Neuronal stem cell (in vitro differentiated cells): ENCODE measurements around the gene TBC1D22A.
"Not testable (repeated sequence)": the region's sequence is repeated elsewhere in the genome, so short reads cannot be mapped to it uniquely, and the experiment has no call there.

Experiments
- DNase-seq: peaks from one replicate; pipeline ENCODE4 v3.0.0-alpha.2; 2013; ENCODE audit warnings: low spot score
- H2AFZ ChIP-seq: one replicate; pipeline ENCODE4 v1.6.1; 2013; ENCODE audit warnings: mild to moderate bottlenecking, low read length, inconsistent platforms
- H2AK5ac ChIP-seq: 2 replicates; pipeline ENCODE4 v1.6.1; 2013; ENCODE audit warnings: low read depth, mild to moderate bottlenecking, inconsistent platforms, low read length, moderate library complexity, mixed read lengths
- H2BK120ac ChIP-seq: 2 replicates; pipeline ENCODE4 v1.6.1; 2013; ENCODE audit warnings: low read depth, mild to moderate bottlenecking, inconsistent platforms, low read length, moderate library complexity, mixed read lengths
- H2BK12ac ChIP-seq: one replicate; pipeline ENCODE4 v1.6.1; 2013; ENCODE audit warnings: low read length, inconsistent platforms
- H2BK15ac ChIP-seq: 2 replicates; pipeline ENCODE4 v1.6.1; 2013; ENCODE audit warnings: mild to moderate bottlenecking, low read length, inconsistent platforms, mixed read lengths
- H2BK5ac ChIP-seq: one replicate; pipeline ENCODE4 v1.6.1; 2013; ENCODE audit warnings: inconsistent platforms, mild to moderate bottlenecking, low read length, moderate library complexity
- H3K14ac ChIP-seq: one replicate; pipeline ENCODE4 v1.6.1; 2013; ENCODE audit warnings: low read length, inconsistent platforms
- H3K18ac ChIP-seq: 2 replicates; pipeline ENCODE4 v1.6.1; 2013; ENCODE audit warnings: low read length, inconsistent platforms
- H3K23ac ChIP-seq: 2 replicates; pipeline ENCODE4 v1.6.1; 2013; ENCODE audit warnings: low read depth, mild to moderate bottlenecking, mixed read lengths, low read length, inconsistent platforms; ENCODE audit not compliant: poor library complexity
- H3K27ac ChIP-seq: replicated peaks from 3 replicates; pipeline ENCODE4 v1.5.1; 2013; ENCODE audit warnings: low read length, inconsistent platforms
- H3K27me3 ChIP-seq, 3 experiments: 2 replicates each; pipeline ENCODE4 v1.6.1; 2013; ENCODE audit warnings: low read length in 3 of 3, mild to moderate bottlenecking in 2 of 3, inconsistent platforms in 1 of 3, low read depth in 1 of 3, mixed read lengths in 1 of 3, moderate library complexity in 1 of 3; ENCODE audit not compliant: control insufficient read depth in 3 of 3, insufficient read depth in 3 of 3
- H3K36me3 ChIP-seq, 2 donors: replicated peaks in 1 of 2; 2 replicates each; pipeline ENCODE4 v1.6.1; 2013; ENCODE audit warnings: low read length in 2 of 2; ENCODE audit not compliant: control insufficient read depth in 2 of 2, insufficient read depth in 2 of 2
- H3K4ac ChIP-seq: 2 replicates; pipeline ENCODE4 v1.6.1; 2013; ENCODE audit warnings: inconsistent platforms, mild to moderate bottlenecking, low read length, moderate library complexity
- H3K4me1 ChIP-seq, 2 donors: 1 replicate in 1 of 2; 2 replicates in 1 of 2; pipeline ENCODE4 v1.6.1; 2013; ENCODE audit warnings: low read length in 2 of 2, low read depth in 1 of 2; ENCODE audit not compliant: control insufficient read depth in 2 of 2, insufficient read depth in 1 of 2
- H3K4me2 ChIP-seq: one replicate; pipeline ENCODE4 v1.6.1; 2013; ENCODE audit warnings: mild to moderate bottlenecking, low read length, inconsistent platforms; ENCODE audit not compliant: insufficient read depth, poor library complexity, severe bottlenecking
- H3K4me3 ChIP-seq, 2 donors: 2 replicates each; pipeline ENCODE4 v1.5.1; 2013; ENCODE audit warnings: low read length in 2 of 2, mild to moderate bottlenecking in 2 of 2, inconsistent platforms in 1 of 2, moderate library complexity in 1 of 2
- H3K79me1 ChIP-seq: one replicate; pipeline ENCODE4 v1.6.1; 2013; ENCODE audit warnings: low read depth, mild to moderate bottlenecking, inconsistent platforms, low read length, moderate library complexity
- H3K9ac ChIP-seq: one replicate; pipeline ENCODE4 v1.6.1; 2013; ENCODE audit warnings: mild to moderate bottlenecking, low read depth, low read length, inconsistent platforms; ENCODE audit not compliant: poor library complexity
- H3K9me3 ChIP-seq, 2 donors: replicated peaks in 1 of 2; 2 replicates each; pipeline versions ENCODE3 to v1.6.1; 2013; ENCODE audit warnings: low read length in 2 of 2, mild to moderate bottlenecking in 2 of 2, inconsistent platforms in 1 of 2, low read depth in 1 of 2, mixed read lengths in 1 of 2, moderate library complexity in 1 of 2; ENCODE audit not compliant: control insufficient read depth in 2 of 2, insufficient read depth in 1 of 2
- H4K8ac ChIP-seq: one replicate; pipeline ENCODE4 v1.6.1; 2013; ENCODE audit warnings: low read depth, mild to moderate bottlenecking, inconsistent platforms, low read length, moderate library complexity
- H4K91ac ChIP-seq: one replicate; pipeline ENCODE4 v1.6.1; 2013; ENCODE audit warnings: low read length, low read depth, mild to moderate bottlenecking, inconsistent platforms; ENCODE audit not compliant: poor library complexity
- WGBS, 2 donors: extraction: QIAGEN DNeasy Blood & Tissue Kit; methylation state at CpG; one replicate each; pipeline ENCODE4 v1.1.7; 2013; ENCODE audit warnings: missing lambda C conversion rate in 2 of 2, mixed read lengths in 1 of 2; ENCODE audit not compliant: insufficient read length in 2 of 2, insufficient replicate concordance in 1 of 2; ENCODE audit errors: extremely low coverage in 2 of 2; 5-methylcytosine and 5-hydroxymethylcytosine counted together

The TBC1D22A gene

GRCh38 chr22:46978668-46979067 is 216.2 kb downstream of the TBC1D22A start:
- DNase-seq, H3K4me3 ChIP-seq, H3K27ac ChIP-seq, H3K4me1 ChIP-seq, H2BK12ac ChIP-seq, H3K4me2 ChIP-seq, H2AFZ ChIP-seq, H3K27me3 ChIP-seq, H4K91ac ChIP-seq, H2AK5ac ChIP-seq, H2BK5ac ChIP-seq, H2BK15ac ChIP-seq, H3K4ac ChIP-seq, H4K8ac ChIP-seq, H3K79me1 ChIP-seq, H3K23ac ChIP-seq, H3K14ac ChIP-seq, H3K9ac ChIP-seq, H3K18ac ChIP-seq, H3K9me3 ChIP-seq, H2BK120ac ChIP-seq: not testable (repeated sequence)
- WGBS, 2 donors: no CpG with 5 or more reads among the region's 12 CpGs
- H3K36me3 ChIP-seq: peaks cover 0 to 14% of the 10 kb centered on the region in 2 donors

- H2BK5ac ChIP-seq: no peak overlapping the region
- no CpG with 5 or more reads among the region's 12 CpGs for WGBS, 2 donors
Observed at GRCh38 chr22:46979506-46979905, 217.1 kb downstream of the TBC1D22A start.

GRCh38 chr22:46980392-46980791 is 217.9 kb downstream of the TBC1D22A start:
- H3K27me3 ChIP-seq: no peaks in the 10 kb centered on the region
- DNase-seq: no peak
- peaks cover 1% of the 10 kb centered on the region for H3K79me1 ChIP-seq
- H2BK5ac ChIP-seq: no peak overlapping the region
- no peak overlapping the region for H2AFZ ChIP-seq
- peaks cover 0 to 6% of the 10 kb centered on the region in 2 donors for H3K9me3 ChIP-seq
- H4K8ac ChIP-seq: no peak overlapping the region
- no peak overlapping the region for H2AK5ac ChIP-seq
- no peak overlapping the region for H4K91ac ChIP-seq
- H3K23ac ChIP-seq: no peak overlapping the region
- H3K4me1 ChIP-seq: no peaks in the 10 kb centered on the region
- no peak overlapping the region for H3K9ac ChIP-seq
- H2BK12ac ChIP-seq: no peak overlapping the region
- no CpG with 5 or more reads among the region's 3 CpGs for WGBS, 2 donors
- no peak overlapping the region for H3K4ac ChIP-seq
- H2BK120ac ChIP-seq: no peak overlapping the region
- no peak overlapping the region for H3K14ac ChIP-seq
- no peak overlapping the region for H2BK15ac ChIP-seq
- H3K36me3 ChIP-seq: peaks cover 0 to 7% of the 10 kb centered on the region in 2 donors
- H3K4me2 ChIP-seq: no peak overlapping the region
- no peak overlapping the region for H3K4me3 ChIP-seq
- no peak overlapping the region for H3K18ac ChIP-seq
- no peak overlapping the region for H3K27ac ChIP-seq

More at GRCh38 chr22:46979506-46979905, 217.1 kb downstream of the TBC1D22A start:
- H2AFZ ChIP-seq: no peak overlapping the region
- DNase-seq: no peak
- H4K91ac ChIP-seq: no peak overlapping the region
- no peak overlapping the region for H3K18ac ChIP-seq
- H3K9me3 ChIP-seq: peaks cover 0 to 6% of the 10 kb centered on the region in 2 donors
- H2BK15ac ChIP-seq: no peak overlapping the region
- no peaks in the 10 kb centered on the region for H3K4me1 ChIP-seq
- H3K4ac ChIP-seq: no peak overlapping the region
- no peak overlapping the region for H3K4me3 ChIP-seq
- no peak overlapping the region for H2BK12ac ChIP-seq
- H2AK5ac ChIP-seq: no peak overlapping the region
- H3K14ac ChIP-seq: no peak overlapping the region
- no peak overlapping the region for H3K4me2 ChIP-seq
- H3K36me3 ChIP-seq: peaks cover 0 to 8% of the 10 kb centered on the region in 2 donors
- no peak overlapping the region for H3K27ac ChIP-seq
- peaks cover 1% of the 10 kb centered on the region for H3K79me1 ChIP-seq
- no peaks in the 10 kb centered on the region for H3K27me3 ChIP-seq
- no peak overlapping the region for H3K9ac ChIP-seq
- H3K23ac ChIP-seq: no peak overlapping the region
- H2BK120ac ChIP-seq: no peak overlapping the region
- H4K8ac ChIP-seq: no peak overlapping the region

- Histone ChIP-seq H3K9ac (no peak overlapping the region), H4K91ac (no peak overlapping the region), H2BK120ac (no peak overlapping the region), H3K79me1 (peaks cover 1% of the 10 kb centered on the region), H3K18ac (no peak overlapping the region), H3K27me3 (no peaks in the 10 kb centered on the region), H2AK5ac (no peak overlapping the region), H3K4ac (no peak overlapping the region), H3K9me3 (peaks cover 0 to 9% of the 10 kb centered on the region in 2 donors), H3K4me3 (peak overlapping the region in 1 of 2 donors; percentile 40), H2BK12ac (no peak overlapping the region), H4K8ac (no peak overlapping the region), H3K4me2 (no peak overlapping the region), H3K4me1 (no peaks in the 10 kb centered on the region), H2BK15ac (no peak overlapping the region), H2BK5ac (no peak overlapping the region), H3K27ac (no peak overlapping the region), H2AFZ (no peak overlapping the region), H3K14ac (peak overlapping the region; percentile 76), H3K23ac (peak overlapping the region; percentile 56), H3K36me3 (peaks cover 0 to 7% of the 10 kb centered on the region in 2 donors)
- DNase-seq: no peak
- WGBS, 2 donors: no CpG with 5 or more reads among the region's 14 CpGs
Observed at GRCh38 chr22:46982635-46983034, 220.2 kb downstream of the TBC1D22A start.
